ENCODE results near the gene ZBTB1.

The ZBTB1 gene

DNA sequence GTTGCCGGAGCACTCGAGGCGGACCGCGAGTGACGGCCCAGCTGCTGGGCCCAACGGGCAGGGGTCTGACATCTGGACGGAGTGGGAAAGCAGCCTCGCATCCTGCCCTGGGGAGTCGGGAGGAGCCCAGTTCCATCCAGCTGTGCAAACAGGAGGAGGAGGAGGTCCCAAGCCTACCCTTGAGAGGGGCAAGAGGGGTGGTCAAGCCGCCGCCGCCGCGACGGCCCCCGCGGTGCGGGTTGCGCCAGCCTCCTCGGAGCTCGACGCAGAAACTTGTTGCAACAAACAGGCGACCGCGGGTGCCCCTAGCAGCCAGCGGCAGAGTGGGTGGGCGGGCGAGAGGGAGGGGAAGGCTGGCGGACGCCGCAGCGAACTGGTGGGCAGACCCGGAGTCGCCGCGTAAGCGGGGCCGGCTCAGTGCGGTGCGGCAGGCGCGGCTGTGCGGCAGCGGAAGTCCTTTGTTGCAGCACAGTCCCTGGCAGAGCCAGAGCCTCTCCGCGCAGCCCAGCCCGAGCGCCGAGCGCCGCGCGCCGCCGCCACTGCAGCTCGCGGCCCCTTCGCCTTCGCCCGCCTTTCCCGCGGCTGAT is at the start of gene ZBTB1:
TSS of gene ZBTB1 (plus strand) at position 461 of the 587 bp plus-strand sequence. CDS start 16,735 bp downstream, outside the sequence.
- peak; percentile 93 for DNase-seq

DNA sequence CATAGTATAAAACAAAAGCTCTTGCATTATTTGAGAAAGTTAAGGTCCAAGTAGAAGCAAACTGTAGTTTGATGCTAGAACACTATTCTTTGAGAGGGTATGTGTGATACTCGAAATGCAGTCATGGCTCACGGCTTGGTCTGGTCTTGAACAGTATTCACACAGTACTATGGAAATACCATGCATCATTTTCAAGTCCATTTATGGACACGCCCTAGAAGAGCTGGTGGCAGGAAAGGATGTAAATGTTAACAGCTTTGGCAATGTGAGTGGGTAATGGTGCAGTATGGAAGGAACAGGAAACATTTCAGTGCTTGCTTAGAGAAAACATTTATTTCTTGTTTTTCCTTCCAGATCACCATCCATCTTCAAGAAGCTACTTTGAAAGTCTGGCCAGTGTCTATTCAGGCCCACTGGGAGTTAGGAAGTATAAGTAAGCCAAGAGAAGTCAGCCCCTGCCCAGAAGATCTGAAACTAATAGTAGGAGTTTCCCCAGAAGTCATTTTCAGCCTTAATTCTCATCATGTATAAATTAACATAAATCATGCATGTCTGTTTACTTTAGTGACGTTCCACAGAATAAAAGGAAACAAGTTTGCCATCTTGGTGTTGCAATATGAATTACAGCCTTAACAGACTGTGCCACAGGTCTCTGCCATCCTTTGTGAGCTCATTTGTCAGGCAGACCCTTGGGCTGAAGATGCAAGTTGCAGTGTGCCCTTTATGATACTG is 45.0 kb upstream of the ZBTB1 start:
- no peak for DNase-seq

GRCh38 chr14:64461221-64461620 is 43.3 kb upstream of the ZBTB1 start:
- no peak for DNase-seq

DNA sequence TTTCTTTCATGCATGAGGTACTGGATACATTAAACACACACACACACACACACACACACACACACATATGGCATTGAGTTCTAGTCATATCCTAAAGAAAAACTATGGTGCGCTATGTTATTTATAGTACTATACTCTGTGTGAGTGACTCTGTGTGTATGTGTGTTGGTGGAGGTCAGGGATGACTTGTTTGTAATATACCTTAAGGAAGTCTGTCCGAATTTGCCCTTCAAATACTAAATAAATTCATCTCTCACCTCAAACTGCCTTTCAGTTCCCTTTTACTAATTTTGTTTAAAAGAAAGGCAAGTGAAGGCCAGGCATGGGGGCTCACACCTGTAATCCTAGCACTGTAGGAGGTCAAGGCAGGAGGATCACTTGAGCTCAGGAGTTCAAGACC is 41.4 kb upstream of the ZBTB1 start:
- no peak for DNase-seq

GRCh38 chr14:64463873-64464272 is 40.7 kb upstream of the ZBTB1 start:
- no peak for DNase-seq

GRCh38 chr14:64464651-64465050 is 39.9 kb upstream of the ZBTB1 start:
- no peak for DNase-seq

DNA sequence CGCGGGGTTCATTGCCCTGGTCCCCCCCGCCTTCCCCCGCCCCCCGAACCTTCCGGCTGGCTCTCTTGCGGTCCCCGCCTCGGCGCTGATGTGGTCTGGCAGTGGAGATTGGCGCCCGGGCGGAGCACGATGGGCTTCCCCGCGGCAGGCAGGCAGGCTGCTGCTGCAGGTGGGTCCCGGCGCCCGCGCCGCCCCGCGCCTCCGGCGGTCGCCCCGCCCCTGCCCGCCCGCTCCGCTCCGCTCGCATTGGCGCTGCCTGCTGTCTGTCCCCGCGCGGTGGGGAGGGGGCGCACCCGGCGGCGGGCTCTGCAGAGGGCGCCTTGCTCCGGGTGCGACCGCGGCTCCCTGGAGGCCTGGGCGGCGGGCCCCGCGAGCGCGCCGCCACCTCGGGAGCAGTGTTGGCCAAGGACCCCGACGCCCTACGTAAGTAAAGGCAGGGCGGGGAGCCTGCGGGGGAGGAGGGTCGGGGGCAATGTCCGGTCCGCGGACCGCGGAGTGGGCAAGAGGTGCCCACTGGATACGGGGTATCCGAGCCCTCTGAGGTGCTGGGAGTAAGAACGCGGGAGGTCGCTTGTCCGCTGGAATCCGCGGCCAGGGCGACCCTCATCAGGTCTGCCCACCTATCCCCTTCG is 39.3 kb upstream of the ZBTB1 start, which contains the start of gene AKAP5:
TSS of gene AKAP5 (plus strand) at position 309 of the 632 bp plus-strand sequence. CDS start 2,896 bp downstream, outside the sequence.
- DNase-seq, result peak; percentile 77

DNA sequence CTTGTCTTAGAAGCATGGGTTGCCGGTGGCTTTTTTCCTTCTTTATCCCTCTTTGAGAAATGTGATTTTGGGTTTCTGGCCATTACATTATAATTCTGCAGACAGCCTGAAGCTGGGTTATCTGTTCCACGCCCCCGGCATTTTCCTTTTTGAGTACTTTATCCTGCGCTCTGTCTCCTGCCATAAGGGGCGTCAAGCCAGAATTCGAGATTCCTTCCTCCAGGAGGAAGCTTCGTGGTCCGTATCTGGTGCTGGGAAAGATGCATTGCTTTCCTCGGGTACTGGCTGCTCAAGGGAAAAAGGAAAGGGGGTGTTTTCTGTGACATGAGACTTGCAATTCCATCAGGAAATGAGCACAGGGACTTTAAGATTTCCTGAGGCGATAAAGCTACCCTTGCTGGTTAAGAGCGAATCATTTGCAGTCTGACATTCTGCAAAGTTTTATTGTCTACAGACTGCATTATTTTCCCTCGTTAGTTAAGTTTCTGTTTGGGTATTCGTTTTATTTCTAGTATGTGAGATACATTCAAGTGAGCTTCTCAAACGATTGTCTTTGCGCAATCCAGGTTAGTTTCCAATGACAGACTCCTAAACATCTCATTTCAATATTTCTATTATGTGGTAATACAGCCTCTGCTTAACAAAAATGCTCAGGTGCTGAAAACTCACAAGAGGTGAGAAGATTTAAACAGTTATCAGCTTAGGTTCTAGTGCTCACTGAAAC is 38.6 kb upstream of the ZBTB1 start:
- peak; percentile 56 for DNase-seq

- DNase-seq, result no peak
These were observed 37.5 kb upstream of the ZBTB1 start for GRCh38 chr14:64467101-64467500.

DNA sequence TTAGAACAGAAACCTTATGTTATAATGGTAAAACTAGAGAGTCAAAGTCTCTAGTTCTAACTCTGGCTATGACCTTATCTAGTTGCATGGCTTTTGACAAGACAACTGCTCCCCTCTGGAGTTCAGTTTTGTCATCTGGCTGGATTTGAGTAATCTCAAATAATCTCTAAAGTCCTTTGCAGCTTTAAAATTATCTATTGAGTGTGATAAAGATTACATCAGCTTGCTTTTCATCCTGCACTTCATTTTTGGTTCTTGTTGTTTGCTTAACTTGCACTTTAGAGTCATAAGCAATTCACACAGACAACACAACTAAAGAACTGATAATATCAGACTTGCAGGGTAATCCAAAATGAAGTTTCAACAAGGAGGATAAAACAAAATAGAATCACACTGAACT is 37.0 kb upstream of the ZBTB1 start:
- DNase-seq, result no peak

DNA sequence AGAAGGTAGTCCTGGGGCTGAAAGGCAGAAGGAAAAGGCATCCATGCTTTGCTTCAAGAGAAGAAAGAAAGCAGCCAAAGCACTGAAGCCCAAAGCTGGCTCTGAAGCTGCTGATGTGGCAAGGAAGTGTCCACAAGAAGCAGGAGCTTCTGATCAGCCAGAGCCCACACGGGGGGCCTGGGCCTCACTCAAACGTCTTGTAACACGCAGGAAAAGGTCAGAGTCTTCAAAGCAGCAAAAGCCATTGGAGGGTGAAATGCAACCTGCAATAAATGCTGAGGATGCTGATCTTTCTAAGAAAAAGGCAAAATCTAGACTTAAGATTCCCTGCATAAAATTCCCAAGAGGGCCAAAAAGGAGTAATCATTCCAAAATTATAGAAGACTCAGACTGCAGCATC is 36.1 kb upstream of the ZBTB1 start:
- no peak for DNase-seq

GRCh38 chr14:64474041-64474440 is 30.5 kb upstream of the ZBTB1 start:
- no peak for DNase-seq

DNA sequence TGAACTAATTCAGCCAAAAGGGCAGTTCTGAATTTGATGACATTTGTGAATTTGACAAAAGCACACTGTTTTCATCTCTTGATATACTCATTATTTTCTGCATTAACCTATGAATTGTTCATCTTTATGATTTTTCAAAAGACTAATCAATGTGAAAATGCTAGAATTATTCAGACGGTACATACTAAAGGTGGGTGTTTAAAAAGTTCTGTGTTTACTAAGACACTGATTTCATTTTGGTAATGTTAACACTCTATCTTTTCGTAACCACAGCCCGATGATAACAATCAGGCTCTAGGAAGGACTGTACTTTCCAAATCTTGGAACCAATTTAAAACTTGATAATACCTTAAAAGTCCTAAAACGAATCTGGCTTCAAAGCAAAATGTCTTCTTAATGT is 29.9 kb upstream of the ZBTB1 start:
- DNase-seq, result no peak

GRCh38 chr14:64475585-64476273 is 28.8 kb upstream of the ZBTB1 start:
- no peak for DNase-seq

DNA sequence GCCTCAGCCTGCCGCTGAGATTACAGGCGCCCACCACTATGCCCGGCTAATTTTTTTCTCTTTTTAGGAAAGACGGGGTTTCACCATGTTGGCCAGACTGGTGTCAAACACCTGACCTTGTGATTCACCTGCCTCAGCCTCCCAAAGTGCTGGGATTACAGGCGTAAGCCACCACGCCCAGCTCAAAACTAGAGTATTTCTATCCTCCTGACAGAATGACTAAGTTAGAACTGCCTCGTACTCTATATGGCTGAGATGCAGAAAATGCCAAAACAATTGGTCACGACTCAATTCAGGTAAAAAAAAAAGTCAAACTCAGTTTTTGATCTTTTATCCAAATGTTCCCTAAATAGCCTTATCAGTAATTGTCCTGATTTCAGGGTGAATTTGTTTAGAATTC is 28.1 kb upstream of the ZBTB1 start:
- no peak for DNase-seq

DNA sequence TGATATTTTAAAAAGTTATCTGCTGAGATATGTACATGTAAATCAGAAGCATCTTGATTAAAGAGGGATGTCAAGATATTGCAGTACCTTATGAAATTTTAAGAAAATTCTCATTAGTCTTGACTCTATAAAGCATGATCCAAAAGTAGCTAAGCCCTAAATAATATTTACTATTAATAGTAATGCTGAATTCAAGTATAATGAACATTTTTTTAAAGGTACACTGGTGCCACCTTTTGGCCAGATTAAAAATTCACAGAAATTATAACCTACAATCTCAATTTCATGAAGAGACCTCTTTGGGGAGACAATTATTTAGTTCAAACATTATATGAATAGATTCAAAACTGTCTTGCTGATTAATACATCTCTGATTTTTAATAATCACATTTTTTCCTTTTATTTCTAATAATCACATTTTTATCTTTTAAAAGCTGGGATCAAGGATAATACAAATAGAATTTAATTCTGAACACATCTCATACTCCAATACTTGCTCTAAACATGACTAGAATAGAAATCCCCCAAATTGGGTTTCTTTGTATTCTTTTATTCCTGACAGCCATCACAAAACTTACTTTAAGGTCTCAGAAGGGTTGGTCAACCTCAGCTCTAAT is 25.8 kb upstream of the ZBTB1 start:
- no peak for DNase-seq

DNA sequence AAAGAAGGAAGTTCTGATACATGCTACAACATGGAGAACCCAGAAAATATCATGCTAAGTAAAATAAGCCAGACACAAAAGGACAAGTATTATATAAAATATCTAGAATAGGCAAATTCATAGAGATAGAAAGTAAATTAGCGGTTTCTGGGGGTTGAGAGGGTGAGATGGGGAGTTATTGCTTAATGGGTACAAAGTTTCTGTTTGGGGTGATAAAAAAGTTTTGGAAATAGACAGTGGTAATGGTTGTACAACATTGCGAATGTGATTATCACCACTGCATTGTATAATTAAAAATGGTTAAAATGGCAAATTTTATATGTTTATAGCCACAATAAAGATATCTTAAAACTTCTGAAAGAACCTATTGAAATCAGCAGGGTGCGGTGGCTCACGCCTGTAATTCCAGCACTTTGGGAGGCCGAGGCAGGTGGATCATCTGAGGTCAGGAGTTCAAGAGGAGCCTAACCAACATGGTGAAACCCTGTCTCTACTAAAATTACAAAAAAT is 15.9 kb upstream of the ZBTB1 start:
- no peak for DNase-seq

DNA sequence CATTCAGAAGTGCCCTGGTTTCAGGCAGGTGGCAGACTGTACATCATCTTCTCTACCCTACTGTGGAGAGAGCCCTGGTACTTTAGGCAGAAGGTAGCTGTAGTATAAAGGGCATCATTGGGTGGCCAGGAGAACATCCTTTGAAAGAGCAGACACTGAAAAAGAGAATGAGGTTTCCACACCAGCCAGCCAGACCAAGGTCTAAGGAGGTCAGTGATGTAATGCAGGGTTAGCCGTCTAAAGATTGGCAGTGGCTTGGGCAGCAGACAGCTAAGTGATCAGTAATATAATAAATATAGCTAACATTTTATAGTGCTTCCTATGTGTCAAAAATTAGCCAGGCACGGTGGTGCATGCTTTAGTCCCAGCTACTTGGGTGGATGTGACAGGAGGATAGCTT is 12.9 kb upstream of the ZBTB1 start:
- no peak for DNase-seq

DNA sequence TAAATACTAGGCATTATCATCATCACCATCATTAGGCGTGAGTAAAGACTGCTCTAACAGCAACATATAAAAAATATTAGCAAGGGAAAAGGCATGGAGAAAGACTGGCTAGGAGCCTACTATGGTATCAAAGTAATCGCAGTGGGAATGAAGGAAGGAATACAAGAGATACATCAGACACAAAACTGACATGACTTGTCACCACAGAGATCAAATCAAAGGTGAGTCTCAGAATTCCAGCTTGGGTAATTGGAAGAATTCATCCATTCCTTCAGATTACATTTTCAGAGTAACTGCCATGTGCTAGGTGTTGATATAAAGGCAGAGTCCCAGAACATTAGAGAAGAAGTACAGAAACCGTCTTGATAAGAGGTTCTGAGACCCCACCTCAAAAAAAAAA is 11.1 kb upstream of the ZBTB1 start:
- no peak for DNase-seq

GRCh38 chr14:64495252-64495651 is 9.3 kb upstream of the ZBTB1 start:
- no peak for DNase-seq

DNA sequence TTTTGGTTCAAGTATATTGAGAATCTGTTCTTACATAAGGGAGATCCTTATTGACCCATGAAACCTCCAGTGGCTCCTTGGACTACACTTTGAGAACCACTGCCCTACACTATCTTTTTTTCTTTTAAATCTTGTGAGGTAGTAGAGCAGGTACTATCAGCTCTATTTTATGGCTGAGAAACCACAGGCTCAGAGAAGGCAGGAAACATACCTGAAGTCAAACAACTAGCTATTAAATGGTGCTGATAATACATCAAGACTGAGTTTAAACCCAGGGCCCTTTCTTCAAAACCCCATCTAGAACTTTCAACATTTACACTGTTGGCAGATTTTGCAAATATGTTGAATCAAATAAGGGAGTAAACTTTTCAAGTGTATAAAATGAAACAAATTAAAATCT is 7.8 kb upstream of the ZBTB1 start:
- DNase-seq, result no peak

- no peak for DNase-seq
These were observed 4.5 kb upstream of the ZBTB1 start for GRCh38 chr14:64500088-64500487.

Data from femur (tissue), 1 donor.